ENCODE measurements around the gene RPL27. TPM values are rescaled to one million over a fixed set of nuclear protein-coding genes. Genes with fewer than 3 reads are reported as not detected.
"Not testable (repeated sequence)": the region's sequence is repeated elsewhere in the genome, so short reads cannot be mapped to it uniquely, and the experiment has no call there.

Gene RPL27
- total and polyA plus RNA-seq, 2 donors (not counting 1 experiment from before 2014, with no cell fraction given), result 902 to 3,346 TPM

GRCh38 chr17:42999003-42999525 lies 845 bp downstream of the RPL27 start:
- DNase-seq (ENCODE audit: low read depth in 2 of 2), result no peak
- H3K9ac ChIP-seq (ENCODE audit: insufficient read depth, low read length), result peak overlapping the region; percentile 85
- H2AFZ ChIP-seq (ENCODE audit: low read length), result no peak overlapping the region
- H3K36me3 ChIP-seq (ENCODE audit: control insufficient read depth, insufficient read depth, low read length), result peaks cover 16% of the 10 kb centered on the region
- H3K27ac ChIP-seq (ENCODE audit: insufficient read depth, low read length), result peak overlapping the region; percentile 95
- peak overlapping the region; percentile 99 for H3K4me2 ChIP-seq (ENCODE audit: extremely low read depth, insufficient read depth, low read length)
- peak overlapping the region; percentile 77 to 99 (median 86) for H3K4me3 ChIP-seq (replicated peaks in 1 of 4; ENCODE audit: control extremely low read depth in 1 of 4, insufficient read depth in 1 of 4, low read depth in 3 of 4, low read length in 4 of 4)
- peaks cover 11% of the 10 kb centered on the region for H3K4me1 ChIP-seq (ENCODE audit: control insufficient read depth, extremely low read depth, insufficient read depth, low read length)
- TF ChIP-seq, protein P1, sequence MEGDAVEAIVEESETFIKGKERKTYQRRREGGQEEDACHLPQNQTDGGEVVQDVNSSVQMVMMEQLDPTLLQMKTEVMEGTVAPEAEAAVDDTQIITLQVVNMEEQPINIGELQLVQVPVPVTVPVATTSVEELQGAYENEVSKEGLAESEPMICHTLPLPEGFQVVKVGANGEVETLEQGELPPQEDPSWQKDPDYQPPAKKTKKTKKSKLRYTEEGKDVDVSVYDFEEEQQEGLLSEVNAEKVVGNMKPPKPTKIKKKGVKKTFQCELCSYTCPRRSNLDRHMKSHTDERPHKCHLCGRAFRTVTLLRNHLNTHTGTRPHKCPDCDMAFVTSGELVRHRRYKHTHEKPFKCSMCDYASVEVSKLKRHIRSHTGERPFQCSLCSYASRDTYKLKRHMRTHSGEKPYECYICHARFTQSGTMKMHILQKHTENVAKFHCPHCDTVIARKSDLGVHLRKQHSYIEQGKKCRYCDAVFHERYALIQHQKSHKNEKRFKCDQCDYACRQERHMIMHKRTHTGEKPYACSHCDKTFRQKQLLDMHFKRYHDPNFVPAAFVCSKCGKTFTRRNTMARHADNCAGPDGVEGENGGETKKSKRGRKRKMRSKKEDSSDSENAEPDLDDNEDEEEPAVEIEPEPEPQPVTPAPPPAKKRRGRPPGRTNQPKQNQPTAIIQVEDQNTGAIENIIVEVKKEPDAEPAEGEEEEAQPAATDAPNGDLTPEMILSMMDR (conservative IDR thresholded peaks at IDR 0.05 in 1 of 2, IDR thresholded peaks at IDR 0.05 in 1 of 2; ENCODE audit: low read depth in 1 of 2, low read length in 2 of 2), result no peak
- no peak for TF ChIP-seq EZH2 (IDR thresholded peaks at IDR 0.05; ENCODE audit: low read length, missing control alignments)
- H3K79me2 ChIP-seq (ENCODE audit: control insufficient read depth, insufficient read depth, low read length), result peaks cover 28% of the 10 kb centered on the region
- peaks cover 2% of the 10 kb centered on the region for H4K20me1 ChIP-seq (ENCODE audit: control insufficient read depth, extremely low read depth, insufficient read depth, low read length)
- no peaks in the 10 kb centered on the region for H3K27me3 ChIP-seq (ENCODE audit: control insufficient read depth, insufficient read depth, low read length)
- H3K9me3 ChIP-seq (ENCODE audit: control insufficient read depth, insufficient read depth, low read depth, low read length), result no peaks in the 10 kb centered on the region

- H3K4me3 ChIP-seq (replicated peaks in 1 of 4; ENCODE audit: control extremely low read depth in 1 of 4, insufficient read depth in 1 of 4, low read depth in 3 of 4, low read length in 4 of 4); H3K9ac ChIP-seq (ENCODE audit: insufficient read depth, low read length); H3K27ac ChIP-seq (ENCODE audit: insufficient read depth, low read length); H3K9me3 ChIP-seq (ENCODE audit: control insufficient read depth, insufficient read depth, low read depth, low read length); H3K27me3 ChIP-seq (ENCODE audit: control insufficient read depth, insufficient read depth, low read length); DNase-seq (ENCODE audit: low read depth in 2 of 2); H4K20me1 ChIP-seq (ENCODE audit: control insufficient read depth, extremely low read depth, insufficient read depth, low read length); H2AFZ ChIP-seq (ENCODE audit: low read length); H3K4me2 ChIP-seq (ENCODE audit: extremely low read depth, insufficient read depth, low read length): not testable (repeated sequence)
- Histone ChIP-seq H3K4me1 (ENCODE audit: control insufficient read depth, extremely low read depth, insufficient read depth, low read length) (peaks cover 11% of the 10 kb centered on the region), H3K79me2 (ENCODE audit: control insufficient read depth, insufficient read depth, low read length) (peaks cover 28% of the 10 kb centered on the region), H3K36me3 (ENCODE audit: control insufficient read depth, insufficient read depth, low read length) (peaks cover 16% of the 10 kb centered on the region)
These were observed 2.7 kb downstream of the RPL27 start for GRCh38 chr17:43000894-43001293.

- H3K9me3 ChIP-seq (ENCODE audit: control insufficient read depth, insufficient read depth, low read depth, low read length), result no peaks in the 10 kb centered on the region
- H2AFZ ChIP-seq (ENCODE audit: low read length), result no peak overlapping the region
- TF ChIP-seq EZH2 (IDR thresholded peaks at IDR 0.05; ENCODE audit: low read length, missing control alignments), result no peak
- TF ChIP-seq, protein P1 (conservative IDR thresholded peaks at IDR 0.05 in 1 of 2, IDR thresholded peaks at IDR 0.05 in 1 of 2; ENCODE audit: low read depth in 1 of 2, low read length in 2 of 2), result no peak
- no peak overlapping the region for H3K27ac ChIP-seq (ENCODE audit: insufficient read depth, low read length)
- no peak overlapping the region for H3K4me3 ChIP-seq (replicated peaks in 1 of 4; ENCODE audit: control extremely low read depth in 1 of 4, insufficient read depth in 1 of 4, low read depth in 3 of 4, low read length in 4 of 4)
- DNase-seq (ENCODE audit: low read depth in 2 of 2), result peak; percentile 41 to 75
- peaks cover 24% of the 10 kb centered on the region for H3K79me2 ChIP-seq (ENCODE audit: control insufficient read depth, insufficient read depth, low read length)
- peaks cover 16% of the 10 kb centered on the region for H3K36me3 ChIP-seq (ENCODE audit: control insufficient read depth, insufficient read depth, low read length)
- H3K9ac ChIP-seq (ENCODE audit: insufficient read depth, low read length), result no peak overlapping the region
- no peaks in the 10 kb centered on the region for H3K27me3 ChIP-seq (ENCODE audit: control insufficient read depth, insufficient read depth, low read length)
- no peak overlapping the region for H3K4me2 ChIP-seq (ENCODE audit: extremely low read depth, insufficient read depth, low read length)
- peaks cover 6% of the 10 kb centered on the region for H3K4me1 ChIP-seq (ENCODE audit: control insufficient read depth, extremely low read depth, insufficient read depth, low read length)
- H4K20me1 ChIP-seq (ENCODE audit: control insufficient read depth, extremely low read depth, insufficient read depth, low read length), result peaks cover 2% of the 10 kb centered on the region
These were observed 5.4 kb downstream of the RPL27 start for GRCh38 chr17:43003542-43004172.
